ENCODE measurements around the gene EEF1A1. TPM values are rescaled to one million over a fixed set of nuclear protein-coding genes. Genes with fewer than 3 reads are reported as not detected.

EEF1A1 gene
- polyA plus RNA-seq, 1 donor (not counting 4 experiments of a cell fraction or from before 2014, with no cell fraction given) = 11,226 TPM

- FAIRE-seq = no peak
These were observed 16.7 kb downstream of the EEF1A1 start for GRCh38 chr6:73504160-73504559.

DNA sequence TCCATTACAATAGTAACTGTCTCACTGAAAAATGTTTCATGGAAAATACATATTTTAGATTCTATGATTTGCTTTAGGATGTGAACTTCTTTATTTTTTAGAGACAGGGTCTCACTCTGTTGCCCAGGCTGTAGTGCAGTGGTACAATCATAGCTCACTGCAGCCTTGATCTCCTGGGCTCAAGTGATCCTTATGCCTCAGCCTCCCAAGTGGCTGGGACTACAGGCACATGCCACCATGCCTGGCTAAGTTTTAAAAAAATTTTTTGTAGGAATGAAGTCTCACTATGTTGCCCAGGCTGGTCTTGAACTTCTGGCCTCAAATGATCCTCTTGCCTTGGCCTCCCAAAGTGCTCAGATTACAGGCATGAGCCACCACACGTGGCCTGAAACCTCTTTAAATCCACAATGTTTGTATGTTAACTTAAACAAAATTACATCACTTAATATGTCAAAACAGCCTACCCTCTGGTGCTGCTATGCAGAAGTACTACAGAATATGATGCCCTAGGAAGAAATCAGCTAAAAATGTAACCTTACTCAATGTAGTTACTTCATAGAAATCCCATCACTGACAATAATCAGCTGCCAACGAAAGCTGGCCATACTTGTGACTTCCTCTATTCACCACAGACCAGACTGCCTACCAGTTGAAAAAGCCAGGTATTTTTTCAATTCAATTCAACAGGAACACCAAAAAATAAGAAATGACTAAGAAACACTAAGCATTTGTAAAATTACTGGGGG, 17.6 kb downstream of the EEF1A1 start:
- H3K79me2 ChIP-seq (ENCODE audit: control insufficient read depth, insufficient read depth, low read length) = no peaks in the 10 kb centered on the region
- no peak overlapping the region for H3K27ac ChIP-seq (ENCODE audit: control insufficient read depth, insufficient read depth, low read length)
- H3K9me3 ChIP-seq (ENCODE audit: control insufficient read depth, low read depth, low read length) = no peaks in the 10 kb centered on the region
- no peaks in the 10 kb centered on the region for H4K20me1 ChIP-seq (ENCODE audit: control insufficient read depth, extremely low read depth, insufficient read depth, low read length)
- H2AFZ ChIP-seq (ENCODE audit: control insufficient read depth, low read length) = no peak overlapping the region
- TF ChIP-seq, protein P1, sequence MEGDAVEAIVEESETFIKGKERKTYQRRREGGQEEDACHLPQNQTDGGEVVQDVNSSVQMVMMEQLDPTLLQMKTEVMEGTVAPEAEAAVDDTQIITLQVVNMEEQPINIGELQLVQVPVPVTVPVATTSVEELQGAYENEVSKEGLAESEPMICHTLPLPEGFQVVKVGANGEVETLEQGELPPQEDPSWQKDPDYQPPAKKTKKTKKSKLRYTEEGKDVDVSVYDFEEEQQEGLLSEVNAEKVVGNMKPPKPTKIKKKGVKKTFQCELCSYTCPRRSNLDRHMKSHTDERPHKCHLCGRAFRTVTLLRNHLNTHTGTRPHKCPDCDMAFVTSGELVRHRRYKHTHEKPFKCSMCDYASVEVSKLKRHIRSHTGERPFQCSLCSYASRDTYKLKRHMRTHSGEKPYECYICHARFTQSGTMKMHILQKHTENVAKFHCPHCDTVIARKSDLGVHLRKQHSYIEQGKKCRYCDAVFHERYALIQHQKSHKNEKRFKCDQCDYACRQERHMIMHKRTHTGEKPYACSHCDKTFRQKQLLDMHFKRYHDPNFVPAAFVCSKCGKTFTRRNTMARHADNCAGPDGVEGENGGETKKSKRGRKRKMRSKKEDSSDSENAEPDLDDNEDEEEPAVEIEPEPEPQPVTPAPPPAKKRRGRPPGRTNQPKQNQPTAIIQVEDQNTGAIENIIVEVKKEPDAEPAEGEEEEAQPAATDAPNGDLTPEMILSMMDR (optimal IDR thresholded peaks at IDR 0.05 in 1 of 3, IDR thresholded peaks at IDR 0.05 in 1 of 3, conservative IDR thresholded peaks at IDR 0.05 in 1 of 3; ENCODE audit: extremely low read depth in 1 of 3, insufficient read depth in 2 of 3, low read length in 3 of 3) = no peak
- TF ChIP-seq EZH2 (IDR thresholded peaks at IDR 0.05; ENCODE audit: low read length) = no peak
- no peaks in the 10 kb centered on the region for H3K27me3 ChIP-seq (ENCODE audit: control insufficient read depth, extremely low read depth, insufficient read depth, low read length)
- no peak overlapping the region for H3K4me2 ChIP-seq (ENCODE audit: control insufficient read depth, extremely low read depth, insufficient read depth, low read depth, low read length)
- no peak overlapping the region for H3K9ac ChIP-seq (ENCODE audit: control insufficient read depth, extremely low read depth, insufficient read depth, low read length)
- peaks cover 5 to 12% of the 10 kb centered on the region in 2 experiments for H3K36me3 ChIP-seq (ENCODE audit: control insufficient read depth in 2 of 2, extremely low read depth in 1 of 2, insufficient read depth in 2 of 2, low read length in 2 of 2)
- dilution Hi-C loops (cut with MboI; ENCODE audit: extremely low pct_ligation_motif_present, low sequenced_read_pairs) = loop anchor here (25.0 kb wide), 1 partner anchor 109 kb away; no protein-coding TSS in a partner anchor
- H3K4me3 ChIP-seq (ENCODE audit: control insufficient read depth in 2 of 3, extremely low read depth in 1 of 3, insufficient read depth in 2 of 3, low read depth in 1 of 3, low read length in 3 of 3) = no peak overlapping the region
- H3K9me1 ChIP-seq (ENCODE audit: control insufficient read depth, extremely low read depth, insufficient read depth, low read length) = no peaks in the 10 kb centered on the region
- H3K4me1 ChIP-seq (ENCODE audit: control insufficient read depth, extremely low read depth, insufficient read depth, low read length) = no peaks in the 10 kb centered on the region
- no peak for DNase-seq (ENCODE audit: low read depth, low spot score)
- FAIRE-seq = no peak

More at GRCh38 chr6:73504160-73504559, 16.7 kb downstream of the EEF1A1 start:
- Histone ChIP-seq H3K27ac (ENCODE audit: control insufficient read depth, insufficient read depth, low read length) (no peak overlapping the region), H3K36me3 (ENCODE audit: control insufficient read depth in 2 of 2, extremely low read depth in 1 of 2, insufficient read depth in 2 of 2, low read length in 2 of 2) (peaks cover 5 to 12% of the 10 kb centered on the region in 2 experiments), H3K9me3 (ENCODE audit: control insufficient read depth, low read depth, low read length) (no peaks in the 10 kb centered on the region), H3K27me3 (ENCODE audit: control insufficient read depth, extremely low read depth, insufficient read depth, low read length) (no peaks in the 10 kb centered on the region), H2AFZ (ENCODE audit: control insufficient read depth, low read length) (no peak overlapping the region), H3K4me2 (ENCODE audit: control insufficient read depth, extremely low read depth, insufficient read depth, low read depth, low read length) (no peak overlapping the region), H4K20me1 (ENCODE audit: control insufficient read depth, extremely low read depth, insufficient read depth, low read length) (no peaks in the 10 kb centered on the region), H3K79me2 (ENCODE audit: control insufficient read depth, insufficient read depth, low read length) (no peaks in the 10 kb centered on the region), H3K4me1 (ENCODE audit: control insufficient read depth, extremely low read depth, insufficient read depth, low read length) (no peaks in the 10 kb centered on the region), H3K4me3 (ENCODE audit: control insufficient read depth in 2 of 3, extremely low read depth in 1 of 3, insufficient read depth in 2 of 3, low read depth in 1 of 3, low read length in 3 of 3) (no peak overlapping the region), H3K9ac (ENCODE audit: control insufficient read depth, extremely low read depth, insufficient read depth, low read length) (no peak overlapping the region), H3K9me1 (ENCODE audit: control insufficient read depth, extremely low read depth, insufficient read depth, low read length) (no peaks in the 10 kb centered on the region)
- DNase-seq (ENCODE audit: low read depth, low spot score) = no peak
- TF ChIP-seq, protein P1 (optimal IDR thresholded peaks at IDR 0.05 in 1 of 3, IDR thresholded peaks at IDR 0.05 in 1 of 3, conservative IDR thresholded peaks at IDR 0.05 in 1 of 3; ENCODE audit: extremely low read depth in 1 of 3, insufficient read depth in 2 of 3, low read length in 3 of 3) = no peak
- TF ChIP-seq EZH2 (IDR thresholded peaks at IDR 0.05; ENCODE audit: low read length) = no peak
- dilution Hi-C loops (cut with MboI; ENCODE audit: extremely low pct_ligation_motif_present, low sequenced_read_pairs) = loop anchor here (25.0 kb wide), 1 partner anchor 108 kb away; no protein-coding TSS in a partner anchor
